ES-I3 (cell line): Measurements from ENCODE around the gene PFAS.

Source experiments
- H3K36me3 ChIP-seq: 2 replicates; pipeline ENCODE4 v1.6.1; 2013; ENCODE audit warnings: mild to moderate bottlenecking, low read length, control low read depth, moderate library complexity; ENCODE audit not compliant: insufficient read depth
- H3K4me1 ChIP-seq: 2 replicates; pipeline ENCODE4 v1.6.1; 2013; ENCODE audit warnings: mild to moderate bottlenecking, control low read depth, low read length; ENCODE audit not compliant: insufficient read depth
- H3K9ac ChIP-seq: 2 replicates; pipeline ENCODE4 v1.6.1; 2013; ENCODE audit warnings: low read depth, mild to moderate bottlenecking, low read length, moderate library complexity
- H3K9me3 ChIP-seq: 2 replicates; pipeline ENCODE4 v1.6.1; 2013; ENCODE audit warnings: mild to moderate bottlenecking, low read length, moderate library complexity; ENCODE audit not compliant: control insufficient read depth, insufficient read depth

The PFAS gene

DNA sequence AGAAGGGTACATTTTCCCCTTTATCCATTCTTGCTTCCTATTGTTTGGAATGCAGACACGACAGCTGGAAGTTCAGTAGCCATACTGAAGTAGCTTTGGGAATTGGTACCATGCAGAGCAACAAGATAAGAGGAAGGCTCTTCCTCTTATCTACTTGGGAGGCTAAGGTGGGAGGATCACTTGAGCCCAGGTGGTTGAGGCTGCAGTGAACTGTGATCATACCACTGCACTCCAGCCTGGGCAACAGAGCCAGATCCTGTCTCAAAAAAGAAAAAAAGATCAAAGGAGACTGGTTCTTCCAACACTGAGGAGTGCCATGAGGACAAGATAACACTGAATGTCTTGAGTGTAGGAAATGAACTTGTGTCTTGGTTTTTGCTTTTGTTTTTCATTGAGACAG is 23.3 kb downstream of the PFAS start:
- Histone ChIP-seq H3K4me1 (no peaks in the 10 kb centered on the region), H3K36me3 (peaks cover 21% of the 10 kb centered on the region), H3K9me3 (no peaks in the 10 kb centered on the region), H3K9ac (no peak overlapping the region)

- H3K36me3 ChIP-seq = peaks cover 19% of the 10 kb centered on the region
- H3K4me1 ChIP-seq = no peaks in the 10 kb centered on the region
- H3K9ac ChIP-seq = no peak overlapping the region
- H3K9me3 ChIP-seq = no peaks in the 10 kb centered on the region
Measured at GRCh38 chr17:8273884-8274444, 24.9 kb downstream of the PFAS start.

GRCh38 chr17:8274816-8275215 is 25.7 kb downstream of the PFAS start:
- Histone ChIP-seq H3K4me1 (no peaks in the 10 kb centered on the region), H3K9ac (no peak overlapping the region), H3K36me3 (peaks cover 12% of the 10 kb centered on the region; the same call in 1 of the 2 replicates), H3K9me3 (no peaks in the 10 kb centered on the region)

- Histone ChIP-seq H3K9ac (no peak overlapping the region), H3K4me1 (no peaks in the 10 kb centered on the region), H3K9me3 (no peaks in the 10 kb centered on the region), H3K36me3 (peaks cover 8% of the 10 kb centered on the region; the same call in 1 of the 2 replicates)
Measured at GRCh38 chr17:8275421-8276290, 26.6 kb downstream of the PFAS start.

DNA sequence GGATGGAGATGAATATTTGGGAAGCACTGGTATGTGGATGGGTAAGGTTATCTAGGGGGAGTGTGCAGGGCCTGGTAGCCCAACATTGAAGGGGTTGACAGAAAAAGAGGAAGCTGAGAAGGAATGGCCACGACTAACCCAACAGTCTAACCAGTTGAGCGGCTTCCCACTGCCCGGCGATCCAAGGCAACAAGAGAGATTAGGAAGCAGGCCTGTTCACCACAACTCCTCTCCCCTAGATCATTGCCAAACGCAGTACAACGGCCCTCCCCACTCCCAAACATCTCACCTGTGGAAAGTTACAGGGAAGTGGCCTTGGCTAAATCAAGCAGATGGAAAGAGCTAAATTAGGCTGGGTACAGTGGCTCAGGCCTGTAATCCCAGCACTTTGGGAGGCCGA is 28.2 kb downstream of the PFAS start:
- Histone ChIP-seq H3K9me3 (no peaks in the 10 kb centered on the region), H3K36me3 (peaks cover 7% of the 10 kb centered on the region; the same call in 1 of the 2 replicates), H3K4me1 (peaks cover 5% of the 10 kb centered on the region; the same call in 1 of the 2 replicates), H3K9ac (no peak overlapping the region)

DNA sequence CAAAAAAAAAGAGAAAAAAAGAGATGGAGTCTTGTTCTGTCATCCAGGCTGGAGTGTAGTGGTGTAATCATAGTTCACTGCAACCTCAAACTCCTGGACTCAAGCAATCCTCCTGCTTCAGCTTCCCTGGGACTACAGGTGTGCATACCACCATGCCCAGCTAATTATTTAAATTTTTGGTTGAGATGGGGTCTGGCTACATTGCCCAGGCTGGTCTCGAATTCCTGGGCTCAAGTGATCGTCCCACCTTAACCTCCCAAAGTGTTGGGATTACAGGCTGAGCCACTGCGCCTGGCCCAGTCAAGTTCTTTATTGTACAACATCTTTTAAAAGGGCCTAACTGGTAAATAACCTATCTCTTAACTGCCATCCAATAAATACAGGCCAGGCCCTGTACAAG is 33.3 kb downstream of the PFAS start:
- peaks cover 5% of the 10 kb centered on the region; the same call in 1 of the 2 replicates for H3K4me1 ChIP-seq
- no peaks in the 10 kb centered on the region for H3K9me3 ChIP-seq
- H3K9ac ChIP-seq = no peak overlapping the region
- no peaks in the 10 kb centered on the region; the same call in 1 of the 2 replicates for H3K36me3 ChIP-seq

DNA sequence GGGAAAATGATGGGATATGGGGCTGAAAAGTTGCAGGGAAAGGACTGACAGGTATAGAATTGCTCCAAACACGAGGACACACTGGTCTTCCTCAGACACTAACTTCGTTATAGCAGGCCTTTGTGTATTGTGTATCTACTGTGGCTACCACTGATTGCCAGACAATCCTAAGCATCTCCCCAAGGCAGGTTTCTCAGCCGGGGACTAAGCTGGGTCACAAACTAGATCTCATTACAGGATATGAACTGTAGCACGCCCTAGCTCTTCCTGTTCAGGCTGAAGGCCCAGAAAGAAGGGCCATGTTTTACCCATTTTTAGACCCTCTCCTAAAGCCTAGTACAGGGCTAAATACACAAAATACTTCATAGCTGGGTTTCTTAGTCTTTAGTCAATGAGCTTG is 34.3 kb downstream of the PFAS start:
- Histone ChIP-seq H3K9me3 (no peaks in the 10 kb centered on the region), H3K9ac (no peak overlapping the region), H3K4me1 (peaks cover 5% of the 10 kb centered on the region; the same call in 1 of the 2 replicates), H3K36me3 (no peaks in the 10 kb centered on the region)

DNA sequence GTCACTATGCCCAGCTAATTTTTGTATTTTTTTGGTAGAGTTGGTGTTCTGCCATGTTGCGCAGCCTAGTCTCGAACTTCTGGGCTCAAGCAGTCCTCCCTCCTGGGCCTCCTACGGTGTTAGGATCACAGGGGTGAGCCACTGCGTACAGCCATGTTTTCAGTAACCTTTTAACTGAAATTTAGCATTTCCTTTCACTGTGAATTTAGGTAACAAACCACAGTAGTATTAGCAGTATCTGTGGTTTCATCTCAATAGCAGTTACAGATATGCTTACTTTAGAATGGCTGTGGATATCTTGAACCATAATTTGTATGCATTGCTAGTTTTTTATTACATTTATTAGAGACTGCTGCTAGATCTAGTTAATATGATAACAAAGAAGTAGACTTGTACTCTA is 35.0 kb downstream of the PFAS start:
- Histone ChIP-seq H3K4me1 (peaks cover 5% of the 10 kb centered on the region; the same call in 1 of the 2 replicates), H3K9me3 (no peaks in the 10 kb centered on the region), H3K9ac (no peak overlapping the region), H3K36me3 (no peaks in the 10 kb centered on the region)

GRCh38 chr17:8285270-8286181 is 36.4 kb downstream of the PFAS start:
- Histone ChIP-seq H3K36me3 (no peaks in the 10 kb centered on the region), H3K9me3 (no peaks in the 10 kb centered on the region), H3K4me1 (peaks cover 5% of the 10 kb centered on the region; the same call in 1 of the 2 replicates), H3K9ac (no peak overlapping the region)

GRCh38 chr17:8287651-8288335 is 38.7 kb downstream of the PFAS start:
- Histone ChIP-seq H3K9me3 (no peaks in the 10 kb centered on the region), H3K9ac (peak overlapping the region; percentile 86), H3K36me3 (no peaks in the 10 kb centered on the region), H3K4me1 (peaks cover 4% of the 10 kb centered on the region; the same call in 1 of the 2 replicates)

- H3K9me3 ChIP-seq = no peaks in the 10 kb centered on the region
- no peaks in the 10 kb centered on the region for H3K36me3 ChIP-seq
- H3K9ac ChIP-seq = peak within 1 kb of the TSS; percentile 86
- peaks cover 9% of the 10 kb centered on the region; the same call in 1 of the 2 replicates for H3K4me1 ChIP-seq
Measured at GRCh38 chr17:8288336-8289102, 39.4 kb downstream of the PFAS start, which contains the start of gene RANGRF. Gene RANGRF, plus strand, starts transcription at chr17:8288670. Its CDS starts 119 bp downstream, at chr17:8288789.

GRCh38 chr17:8289103-8289397 is 40.0 kb downstream of the PFAS start:
- H3K9me3 ChIP-seq = no peaks in the 10 kb centered on the region
- H3K4me1 ChIP-seq = peaks cover 9% of the 10 kb centered on the region; the same call in 1 of the 2 replicates
- peak overlapping the region; percentile 86; the same call in 1 of the 2 replicates for H3K9ac ChIP-seq
- H3K36me3 ChIP-seq = no peaks in the 10 kb centered on the region

DNA sequence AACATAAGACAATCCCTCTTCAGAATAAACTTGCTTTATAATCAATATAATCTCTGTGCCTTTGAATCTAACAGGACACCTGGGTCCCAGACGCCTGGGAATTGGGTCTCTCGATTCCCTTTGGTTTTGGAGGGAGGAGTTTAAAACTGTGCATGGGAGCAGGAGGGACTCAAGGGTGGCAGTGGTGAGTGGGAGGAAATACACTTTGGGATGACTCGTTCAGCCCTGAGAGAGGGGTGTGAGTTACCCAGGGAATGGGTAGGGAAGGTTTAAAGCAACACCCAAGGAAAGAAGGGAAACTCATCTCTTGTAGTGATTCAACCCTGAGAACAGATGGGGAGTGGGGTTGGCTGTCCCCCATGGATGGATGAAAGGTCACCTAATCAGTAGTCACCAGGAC is 41.0 kb downstream of the PFAS start:
- Histone ChIP-seq H3K9ac (no peak overlapping the region), H3K36me3 (no peaks in the 10 kb centered on the region), H3K4me1 (peaks cover 14% of the 10 kb centered on the region), H3K9me3 (no peaks in the 10 kb centered on the region)
